Neural cell (in vitro differentiated cells): ENCODE results near the gene GDNF. TPM values are rescaled to one million over a fixed set of nuclear protein-coding genes. Genes with fewer than 3 reads are reported as not detected.

Source experiments
- H2AFZ ChIP-seq: fragments of 200-600, 300-800 bp; sonication (generic), shearing (Covaris generic); 2 replicates; pipeline ENCODE4 v1.6.0; 2014; ENCODE audit warnings: low read depth, mild to moderate bottlenecking, antibody characterized with exemption, low read length, moderate library complexity
- H3F3A ChIP-seq: fragments of 200-600 bp; shearing (Covaris generic); 2 replicates; pipeline ENCODE4 v1.6.1; 2016; ENCODE audit warnings: mild to moderate bottlenecking, moderate library complexity, mixed read lengths, antibody characterized with exemption, low read length; ENCODE audit not compliant: insufficient read depth, poor library complexity, severe bottlenecking
- H3K27ac ChIP-seq: fragments of 200-600, 300-800 bp; sonication (generic), shearing (Covaris generic); 2 replicates; pipeline ENCODE4 v1.5.1; 2014; ENCODE audit warnings: mild to moderate bottlenecking, low read length, moderate library complexity
- H3K27me3 ChIP-seq: fragments of 300-800, 200-600 bp; sonication (generic), shearing (Covaris generic); 2 replicates; pipeline ENCODE4 v1.6.0; 2014; ENCODE audit warnings: mild to moderate bottlenecking, low read depth, low read length, moderate library complexity; ENCODE audit not compliant: insufficient read depth
- H3K36me3 ChIP-seq: fragments of 300-800, 200-600 bp; sonication (generic), shearing (Covaris generic); 2 replicates; pipeline ENCODE4 v1.5.1; 2014; ENCODE audit warnings: mild to moderate bottlenecking, antibody characterized with exemption, low read length, moderate library complexity; ENCODE audit not compliant: insufficient read depth
- H3K4me2 ChIP-seq: fragments of 300-800, 200-600 bp; sonication (generic), shearing (Covaris generic); 2 replicates; pipeline ENCODE4 v1.6.0; 2014; ENCODE audit warnings: mild to moderate bottlenecking, low read length
- H3K4me3 ChIP-seq: fragments of 300-800, 200-600 bp; sonication (generic), shearing (Covaris generic); 2 replicates; pipeline ENCODE4 v1.5.1; 2014; ENCODE audit warnings: mild to moderate bottlenecking, low read length, moderate library complexity
- H3K79me2 ChIP-seq: fragments of 200-600 bp; shearing (Covaris generic); replicated peaks from 2 replicates; pipeline ENCODE4 v1.6.0; 2014; ENCODE audit warnings: mild to moderate bottlenecking, low read length, moderate library complexity; ENCODE audit not compliant: insufficient read depth
- H3K9ac ChIP-seq: fragments of 300-800, 200-600 bp; sonication (generic), shearing (Covaris generic); 2 replicates; pipeline ENCODE4 v1.6.1; 2016; ENCODE audit warnings: mild to moderate bottlenecking, low read length, mixed read lengths
- H3K9me2 ChIP-seq: fragments of 200-600 bp; shearing (Covaris generic); 2 replicates; pipeline ENCODE4 v1.6.1; 2016; ENCODE audit warnings: mild to moderate bottlenecking, low read length, mixed read lengths; ENCODE audit not compliant: insufficient read depth
- H3K9me3 ChIP-seq: fragments of 200-600, 300-800 bp; sonication (generic), shearing (Covaris generic); 2 replicates; pipeline ENCODE4 v1.6.1; 2016; ENCODE audit warnings: mild to moderate bottlenecking, mixed run types, low read length, moderate library complexity, mixed read lengths
- H4K20me1 ChIP-seq: fragments of 200-600 bp; shearing (Covaris generic); 2 replicates; pipeline ENCODE4 v1.6.1; 2016; ENCODE audit warnings: mild to moderate bottlenecking, mixed run types; ENCODE audit not compliant: insufficient read depth
- EP300 ChIP-seq: fragments of 450-650 bp; conservative IDR thresholded peaks from 2 replicates; pipeline ENCODE4 v1.6.1; 2014; ENCODE audit warnings: antibody characterized with exemption, mild to moderate bottlenecking, moderate library complexity; ENCODE audit not compliant: poor library complexity, severe bottlenecking
- EZH2 ChIP-seq: fragments of 200-600, 300-800 bp; shearing (Covaris generic), sonication (generic); IDR thresholded peaks from 2 replicates; pipeline ENCODE4 v1.6.1; 2014; ENCODE audit warnings: antibody characterized with exemption, low read length, borderline replicate concordance, mild to moderate bottlenecking; ENCODE audit not compliant: insufficient read depth, poor library complexity, severe bottlenecking
- MXI1 ChIP-seq: fragments of 450-650 bp; conservative IDR thresholded peaks from 2 replicates; pipeline ENCODE4 v1.6.1; 2014; ENCODE audit warnings: antibody characterized with exemption, mild to moderate bottlenecking; ENCODE audit not compliant: poor library complexity, severe bottlenecking
- POLR2AphosphoS5 ChIP-seq: IDR thresholded peaks from 2 replicates; pipeline ENCODE4 v1.6.1; 2012
- RAD21 ChIP-seq: fragments of 450-650 bp; conservative IDR thresholded peaks from 2 replicates; pipeline ENCODE4 v1.6.1; 2014; ENCODE audit warnings: antibody characterized with exemption, mild to moderate bottlenecking, moderate library complexity
- SMC3 ChIP-seq: fragments of 450-650 bp; conservative IDR thresholded peaks from 2 replicates; pipeline ENCODE4 v1.6.1; 2014; ENCODE audit warnings: antibody characterized with exemption, mild to moderate bottlenecking, moderate library complexity; ENCODE audit not compliant: poor library complexity
- TAF1 ChIP-seq: IDR thresholded peaks from 2 replicates; pipeline ENCODE4 v1.6.1; 2012; ENCODE audit warnings: low read depth
- polyA plus RNA-seq: library from polyadenylated mRNA; depleted of rRNA; stranded (reverse); fragments of >200 nt; gene quantifications from 2 replicates; pipeline ENCODE4 v1.2.3, GENCODE V29; 2014
- TF ChIP-seq, protein P1 (sequence below): fragments of 450-650 bp; IDR thresholded peaks from 2 replicates; pipeline ENCODE4 v1.5.1; 2014; ENCODE audit warnings: antibody characterized with exemption, mild to moderate bottlenecking, moderate library complexity; ENCODE audit not compliant: poor library complexity, severe bottlenecking
- TF ChIP-seq, protein P2 (sequence below): IDR thresholded peaks from 2 replicates; pipeline ENCODE4 v1.6.1; 2012; ENCODE audit warnings: borderline replicate concordance

Gene GDNF
- polyA plus RNA-seq, 1 donor from 2014 or later, result not detected

GRCh38 chr5:37836592-37837413, 3.0 kb downstream of the GDNF start:
- H3K9me3 ChIP-seq, result no peaks in the 10 kb centered on the region
- peak overlapping the region; percentile 65 for H3K4me2 ChIP-seq
- no peaks in the 10 kb centered on the region for H3K9me2 ChIP-seq
- H3K27ac ChIP-seq, result no peak overlapping the region
- H3K79me2 ChIP-seq, result no peaks in the 10 kb centered on the region
- no peaks in the 10 kb centered on the region for H3F3A ChIP-seq
- no peaks in the 10 kb centered on the region for H4K20me1 ChIP-seq
- TF ChIP-seq EZH2 (peak; percentile 22), MXI1 (no peak)
- TF ChIP-seq, protein P1, sequence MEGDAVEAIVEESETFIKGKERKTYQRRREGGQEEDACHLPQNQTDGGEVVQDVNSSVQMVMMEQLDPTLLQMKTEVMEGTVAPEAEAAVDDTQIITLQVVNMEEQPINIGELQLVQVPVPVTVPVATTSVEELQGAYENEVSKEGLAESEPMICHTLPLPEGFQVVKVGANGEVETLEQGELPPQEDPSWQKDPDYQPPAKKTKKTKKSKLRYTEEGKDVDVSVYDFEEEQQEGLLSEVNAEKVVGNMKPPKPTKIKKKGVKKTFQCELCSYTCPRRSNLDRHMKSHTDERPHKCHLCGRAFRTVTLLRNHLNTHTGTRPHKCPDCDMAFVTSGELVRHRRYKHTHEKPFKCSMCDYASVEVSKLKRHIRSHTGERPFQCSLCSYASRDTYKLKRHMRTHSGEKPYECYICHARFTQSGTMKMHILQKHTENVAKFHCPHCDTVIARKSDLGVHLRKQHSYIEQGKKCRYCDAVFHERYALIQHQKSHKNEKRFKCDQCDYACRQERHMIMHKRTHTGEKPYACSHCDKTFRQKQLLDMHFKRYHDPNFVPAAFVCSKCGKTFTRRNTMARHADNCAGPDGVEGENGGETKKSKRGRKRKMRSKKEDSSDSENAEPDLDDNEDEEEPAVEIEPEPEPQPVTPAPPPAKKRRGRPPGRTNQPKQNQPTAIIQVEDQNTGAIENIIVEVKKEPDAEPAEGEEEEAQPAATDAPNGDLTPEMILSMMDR, result no peak
- H3K36me3 ChIP-seq, result no peaks in the 10 kb centered on the region
- no peak overlapping the region for H2AFZ ChIP-seq
- peak overlapping the region; percentile 85 for H3K4me3 ChIP-seq
- H3K27me3 ChIP-seq, result peaks cover 97% of the 10 kb centered on the region
- H3K9ac ChIP-seq, result no peak overlapping the region

DNA sequence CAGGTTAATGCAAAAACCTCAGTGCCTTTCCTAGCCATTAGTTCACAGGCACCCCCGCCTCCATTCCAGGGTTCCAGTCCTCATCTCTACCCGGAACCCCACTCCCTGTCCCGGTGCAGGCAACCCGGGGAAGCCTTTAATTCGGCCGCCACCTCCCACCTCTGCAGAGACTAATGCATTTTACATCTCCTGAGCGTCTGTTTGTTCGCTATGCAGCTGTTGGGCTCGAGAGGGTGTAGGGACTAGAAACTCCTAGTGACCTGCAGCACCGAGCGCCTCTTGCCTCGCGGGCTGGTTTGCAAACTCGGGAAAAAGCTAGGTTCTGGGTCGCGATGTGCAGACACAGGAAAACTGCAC, 3.6 kb downstream of the GDNF start:
- H3K9me3 ChIP-seq, result no peaks in the 10 kb centered on the region
- H3K27ac ChIP-seq, result no peak overlapping the region
- no peaks in the 10 kb centered on the region for H3K79me2 ChIP-seq
- peaks cover 93% of the 10 kb centered on the region for H3K27me3 ChIP-seq
- no peaks in the 10 kb centered on the region for H4K20me1 ChIP-seq
- no peaks in the 10 kb centered on the region for H3K9me2 ChIP-seq
- H3F3A ChIP-seq, result no peaks in the 10 kb centered on the region
- TF ChIP-seq POLR2AphosphoS5 (no peak), EZH2 (peak; percentile 26)
- no peak overlapping the region for H2AFZ ChIP-seq
- H3K4me2 ChIP-seq, result no peak overlapping the region
- H3K4me3 ChIP-seq, result peak overlapping the region; percentile 85
- no peak overlapping the region for H3K9ac ChIP-seq
- H3K36me3 ChIP-seq, result no peaks in the 10 kb centered on the region

GRCh38 chr5:37835380-37835973, 4.4 kb downstream of the GDNF start:
- H4K20me1 ChIP-seq, result no peaks in the 10 kb centered on the region
- TF ChIP-seq RAD21, result no peak
- no peak for TF ChIP-seq EZH2
- no peak for TF ChIP-seq SMC3
- TF ChIP-seq TAF1, result no peak
- TF ChIP-seq, protein P2, sequence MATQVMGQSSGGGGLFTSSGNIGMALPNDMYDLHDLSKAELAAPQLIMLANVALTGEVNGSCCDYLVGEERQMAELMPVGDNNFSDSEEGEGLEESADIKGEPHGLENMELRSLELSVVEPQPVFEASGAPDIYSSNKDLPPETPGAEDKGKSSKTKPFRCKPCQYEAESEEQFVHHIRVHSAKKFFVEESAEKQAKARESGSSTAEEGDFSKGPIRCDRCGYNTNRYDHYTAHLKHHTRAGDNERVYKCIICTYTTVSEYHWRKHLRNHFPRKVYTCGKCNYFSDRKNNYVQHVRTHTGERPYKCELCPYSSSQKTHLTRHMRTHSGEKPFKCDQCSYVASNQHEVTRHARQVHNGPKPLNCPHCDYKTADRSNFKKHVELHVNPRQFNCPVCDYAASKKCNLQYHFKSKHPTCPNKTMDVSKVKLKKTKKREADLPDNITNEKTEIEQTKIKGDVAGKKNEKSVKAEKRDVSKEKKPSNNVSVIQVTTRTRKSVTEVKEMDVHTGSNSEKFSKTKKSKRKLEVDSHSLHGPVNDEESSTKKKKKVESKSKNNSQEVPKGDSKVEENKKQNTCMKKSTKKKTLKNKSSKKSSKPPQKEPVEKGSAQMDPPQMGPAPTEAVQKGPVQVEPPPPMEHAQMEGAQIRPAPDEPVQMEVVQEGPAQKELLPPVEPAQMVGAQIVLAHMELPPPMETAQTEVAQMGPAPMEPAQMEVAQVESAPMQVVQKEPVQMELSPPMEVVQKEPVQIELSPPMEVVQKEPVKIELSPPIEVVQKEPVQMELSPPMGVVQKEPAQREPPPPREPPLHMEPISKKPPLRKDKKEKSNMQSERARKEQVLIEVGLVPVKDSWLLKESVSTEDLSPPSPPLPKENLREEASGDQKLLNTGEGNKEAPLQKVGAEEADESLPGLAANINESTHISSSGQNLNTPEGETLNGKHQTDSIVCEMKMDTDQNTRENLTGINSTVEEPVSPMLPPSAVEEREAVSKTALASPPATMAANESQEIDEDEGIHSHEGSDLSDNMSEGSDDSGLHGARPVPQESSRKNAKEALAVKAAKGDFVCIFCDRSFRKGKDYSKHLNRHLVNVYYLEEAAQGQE, result no peak
- TF ChIP-seq, protein P1, result no peak
- no peak for TF ChIP-seq EP300
- no peak for TF ChIP-seq MXI1
- TF ChIP-seq POLR2AphosphoS5, result no peak
- H3F3A ChIP-seq, result no peaks in the 10 kb centered on the region
- no peak overlapping the region for H3K27ac ChIP-seq
- no peak overlapping the region for H3K4me2 ChIP-seq
- no peak overlapping the region for H3K9ac ChIP-seq
- H3K36me3 ChIP-seq, result no peaks in the 10 kb centered on the region
- H3K79me2 ChIP-seq, result no peaks in the 10 kb centered on the region
- peaks cover 86% of the 10 kb centered on the region for H3K27me3 ChIP-seq
- no peaks in the 10 kb centered on the region for H3K9me2 ChIP-seq
- H3K4me3 ChIP-seq, result no peak overlapping the region
- no peaks in the 10 kb centered on the region for H3K9me3 ChIP-seq
- no peak overlapping the region for H2AFZ ChIP-seq
